Neural progenitor cell (in vitro differentiated cells): Measurements from ENCODE around the gene FBXL20. TPM values are rescaled to one million over a fixed set of nuclear protein-coding genes. Genes with fewer than 3 reads are reported as not detected.

Source experiments
- DNase-seq: peaks from one replicate; pipeline ENCODE4 v3.0.0-alpha.2; 2016; ENCODE audit warnings: low spot score
- H2AFZ ChIP-seq: fragments of 200-600 bp; sonication (generic); replicated peaks from 2 replicates; pipeline ENCODE4 v1.6.1; 2016; ENCODE audit warnings: antibody characterized with exemption
- H3F3A ChIP-seq: fragments of 200-600 bp; sonication (generic); 2 replicates; pipeline ENCODE4 v1.6.1; 2016; ENCODE audit warnings: antibody characterized with exemption, low read depth
- H3K27ac ChIP-seq: fragments of 200-600 bp; sonication (generic); 2 replicates; pipeline ENCODE4 v1.5.1; 2016; ENCODE audit warnings: mild to moderate bottlenecking
- H3K27me3 ChIP-seq: fragments of 200-600 bp; sonication (generic); 2 replicates; pipeline ENCODE4 v1.6.1; 2016; ENCODE audit warnings: mild to moderate bottlenecking, moderate library complexity
- H3K36me3 ChIP-seq: fragments of 200-600 bp; sonication (generic); 2 replicates; pipeline ENCODE4 v1.5.1; 2016
- H3K4me1 ChIP-seq: fragments of 200-600 bp; sonication (generic); 2 replicates; pipeline ENCODE4 v1.6.1; 2016; ENCODE audit warnings: mixed run types
- H3K4me2 ChIP-seq: fragments of 200-600 bp; sonication (generic); 2 replicates; pipeline ENCODE4 v1.6.1; 2016
- H3K4me3 ChIP-seq: fragments of 200-600 bp; sonication (generic); 2 replicates; pipeline ENCODE4 v1.5.1; 2016
- H3K79me2 ChIP-seq: fragments of 200-600 bp; sonication (generic); 2 replicates; pipeline ENCODE4 v1.6.1; 2016; ENCODE audit warnings: low read depth
- H3K9ac ChIP-seq: fragments of 200-600 bp; sonication (generic); 2 replicates; pipeline ENCODE4 v1.6.1; 2016
- H3K9me3 ChIP-seq: fragments of 200-600 bp; sonication (generic); 2 replicates; pipeline ENCODE4 v1.5.1; 2016; ENCODE audit warnings: low read depth
- H4K20me1 ChIP-seq: fragments of 200-600 bp; sonication (generic); 2 replicates; pipeline ENCODE4 v1.6.1; 2016; ENCODE audit warnings: low read depth
- H3K27ac Mint-ChIP-seq: 3 replicates; pipeline ENCODE4 v1.8.0; 2021; ENCODE audit warnings: mixed read lengths
- H3K27me3 Mint-ChIP-seq: 2 replicates; pipeline ENCODE4 v1.8.0; 2022; ENCODE audit warnings: low read depth, mild to moderate bottlenecking, inconsistent platforms, moderate library complexity, mixed read lengths; ENCODE audit not compliant: insufficient read depth
- H3K36me3 Mint-ChIP-seq: 3 replicates; pipeline ENCODE4 v1.8.0; 2021; ENCODE audit warnings: mixed read lengths
- H3K4me1 Mint-ChIP-seq: 3 replicates; pipeline ENCODE4 v1.8.0; 2021; ENCODE audit warnings: mixed read lengths
- H3K4me3 Mint-ChIP-seq: 3 replicates; pipeline ENCODE4 v1.8.0; 2021; ENCODE audit warnings: mild to moderate bottlenecking, moderate library complexity, mixed read lengths
- H3K9me3 Mint-ChIP-seq: 3 replicates; pipeline ENCODE4 v1.8.0; 2020; ENCODE audit warnings: mixed read lengths
- CTCF ChIP-seq: fragments of 200-600 bp; sonication (generic); IDR thresholded peaks from 2 replicates; pipeline ENCODE4 v1.5.1; 2017; ENCODE audit warnings: antibody characterized with exemption, mild to moderate bottlenecking
- EZH2 ChIP-seq: fragments of 200-600 bp; sonication (generic); IDR thresholded peaks from 2 replicates; pipeline ENCODE4 v1.6.1; 2017; ENCODE audit warnings: antibody characterized with exemption, mild to moderate bottlenecking, moderate library complexity
- EZH2phosphoT487 ChIP-seq: fragments of 200-600 bp; sonication (generic); IDR thresholded peaks from 2 replicates; pipeline ENCODE4 v1.6.1; 2017; ENCODE audit warnings: antibody characterized with exemption
- total RNA-seq: library from RNA; depleted of rRNA; stranded (reverse); fragments of >200 nt; gene quantifications from 2 replicates; pipeline ENCODE4 v1.2.3, GENCODE V29; 2015; ENCODE audit warnings: low replicate concordance

The FBXL20 gene
- total RNA-seq, 1 donor from 2014 or later: 19.9 TPM

DNA sequence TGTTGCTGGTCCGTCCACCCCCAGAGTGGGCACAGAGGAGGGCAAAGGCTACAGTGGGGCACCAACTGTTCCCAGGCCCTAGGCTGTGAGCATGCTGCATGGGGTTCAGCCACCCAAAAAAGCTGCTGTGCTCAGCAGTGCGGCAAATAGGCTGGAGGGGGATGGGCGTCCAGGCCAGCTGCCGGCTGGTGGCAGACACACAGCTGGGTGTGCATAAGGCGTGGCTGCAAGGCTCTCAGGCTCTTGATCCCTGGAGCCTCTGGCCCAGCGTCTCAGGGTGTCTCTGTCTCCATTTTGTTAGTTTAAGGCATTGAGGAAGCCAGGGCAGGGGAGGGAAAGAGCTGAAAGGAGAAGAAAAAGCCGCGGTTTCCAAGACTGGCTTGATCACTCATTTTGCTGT is 192.5 kb downstream of the FBXL20 start:
- peaks cover 26% of the 10 kb centered on the region for H3K27me3 ChIP-seq
- peaks cover 23% of the 10 kb centered on the region for H3K27me3 Mint-ChIP-seq
- no peak overlapping the region for H3K4me3 ChIP-seq
- H3K4me1 ChIP-seq: peaks cover 28% of the 10 kb centered on the region
- H4K20me1 ChIP-seq: peaks cover 4% of the 10 kb centered on the region
- DNase-seq: peak; percentile 67
- H2AFZ ChIP-seq: no peak overlapping the region
- H3F3A ChIP-seq: peaks cover 41% of the 10 kb centered on the region
- peak overlapping the region; percentile 93 for H3K4me2 ChIP-seq
- H3K36me3 Mint-ChIP-seq: peaks cover 6% of the 10 kb centered on the region
- no peaks in the 10 kb centered on the region for H3K9me3 Mint-ChIP-seq
- no peaks in the 10 kb centered on the region for H3K9me3 ChIP-seq
- peaks cover 29% of the 10 kb centered on the region for H3K4me1 Mint-ChIP-seq
- no peaks in the 10 kb centered on the region for H3K79me2 ChIP-seq
- no peak overlapping the region for H3K27ac ChIP-seq
- H3K4me3 Mint-ChIP-seq: peak overlapping the region; percentile 67
- no peak overlapping the region for H3K9ac ChIP-seq
- TF ChIP-seq EZH2phosphoT487 (no peak), EZH2 (no peak), CTCF (no peak)
- no peak overlapping the region for H3K27ac Mint-ChIP-seq
- no peaks in the 10 kb centered on the region for H3K36me3 ChIP-seq

- Mint-ChIP-seq H3K27ac (no peak overlapping the region), H3K9me3 (no peaks in the 10 kb centered on the region), H3K4me3 (no peak overlapping the region), H3K27me3 (peaks cover 23% of the 10 kb centered on the region), H3K36me3 (peaks cover 8% of the 10 kb centered on the region), H3K4me1 (peaks cover 29% of the 10 kb centered on the region)
- peaks cover 28% of the 10 kb centered on the region for H3K4me1 ChIP-seq
- no peak overlapping the region for H3K9ac ChIP-seq
- H3F3A ChIP-seq: peaks cover 47% of the 10 kb centered on the region
- no peaks in the 10 kb centered on the region for H3K79me2 ChIP-seq
- H3K9me3 ChIP-seq: no peaks in the 10 kb centered on the region
- H2AFZ ChIP-seq: no peak overlapping the region
- no peak for DNase-seq
- H3K27ac ChIP-seq: no peak overlapping the region
- peaks cover 4% of the 10 kb centered on the region for H4K20me1 ChIP-seq
- no peaks in the 10 kb centered on the region for H3K36me3 ChIP-seq
- peaks cover 26% of the 10 kb centered on the region for H3K27me3 ChIP-seq
- H3K4me2 ChIP-seq: peak overlapping the region; percentile 93
- no peak for TF ChIP-seq CTCF
- TF ChIP-seq EZH2: no peak
- no peak for TF ChIP-seq EZH2phosphoT487
- no peak overlapping the region for H3K4me3 ChIP-seq
Observed at GRCh38 chr17:39208136-39208535, 193.3 kb downstream of the FBXL20 start.

DNA sequence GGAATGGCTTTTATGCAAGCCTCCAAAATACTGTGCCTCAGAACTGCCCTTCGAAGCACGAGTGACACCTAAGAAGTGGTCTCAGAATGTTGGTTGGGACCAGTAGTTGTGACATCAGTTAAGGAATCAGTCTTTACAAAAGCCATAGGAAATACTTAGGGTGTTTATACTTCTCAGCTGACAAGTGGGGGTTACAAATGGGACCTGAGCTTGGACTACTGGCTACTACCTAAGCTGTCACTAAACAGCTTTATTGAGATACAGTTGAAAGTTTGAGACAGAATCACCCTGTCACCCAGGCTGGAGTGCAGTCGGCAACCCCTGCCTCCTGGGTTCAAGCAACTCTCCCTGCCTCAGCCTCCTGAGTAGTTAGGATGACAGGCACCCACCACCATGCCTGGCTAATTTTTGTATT is 196.3 kb downstream of the FBXL20 start:
- H3K4me1 Mint-ChIP-seq: peaks cover 32% of the 10 kb centered on the region
- Histone ChIP-seq H3K9me3 (no peaks in the 10 kb centered on the region), H3K4me3 (no peak overlapping the region), H4K20me1 (peaks cover 17% of the 10 kb centered on the region), H3K9ac (no peak overlapping the region), H3K36me3 (peaks cover 14% of the 10 kb centered on the region), H3K27ac (no peak overlapping the region), H3K4me1 (peaks cover 37% of the 10 kb centered on the region), H2AFZ (no peak overlapping the region), H3K27me3 (peaks cover 13% of the 10 kb centered on the region), H3K79me2 (peaks cover 28% of the 10 kb centered on the region), H3K4me2 (no peak overlapping the region), H3F3A (peaks cover 74% of the 10 kb centered on the region)
- no peak overlapping the region for H3K4me3 Mint-ChIP-seq
- H3K36me3 Mint-ChIP-seq: peaks cover 24% of the 10 kb centered on the region
- no peak for TF ChIP-seq EZH2phosphoT487
- no peak for TF ChIP-seq EZH2
- no peak for TF ChIP-seq CTCF
- DNase-seq: no peak
- peaks cover 23% of the 10 kb centered on the region for H3K27me3 Mint-ChIP-seq
- no peak overlapping the region for H3K27ac Mint-ChIP-seq
- no peaks in the 10 kb centered on the region for H3K9me3 Mint-ChIP-seq
